ENCODE data around the gene PALLD. TPM values are rescaled to one million over a fixed set of nuclear protein-coding genes. Genes with fewer than 3 reads are reported as not detected.
"Not testable (repeated sequence)": the region's sequence is repeated elsewhere in the genome, so short reads cannot be mapped to it uniquely, and the experiment has no call there.

The PALLD gene
- total and polyA plus RNA-seq, 3 donors from 2014 or later, result 138 to 156 (median 146) TPM

- intact Hi-C loops (cut with DNase I; ENCODE audit: low total_unique reads), result no loop called here
- no peaks in the 10 kb centered on the region for H3K9me3 ChIP-seq
- TF ChIP-seq CTCF (IDR thresholded peaks at IDR 0.05) (no peak), POLR2A (IDR thresholded peaks at IDR 0.05) (no peak)
- 89% methylated on average over 5 of the region's 5 CpGs for WGBS, 2 donors
- H3K4me1 ChIP-seq, result no peaks in the 10 kb centered on the region
- H3K36me3 ChIP-seq (ENCODE audit: low read depth, missing control alignments), result no peaks in the 10 kb centered on the region
- H3K27ac ChIP-seq, result no peak overlapping the region
- H3K4me3 ChIP-seq, result no peak overlapping the region
- no peaks in the 10 kb centered on the region for H3K27me3 ChIP-seq
- DNase-seq, result no peak
These were observed 43.7 kb upstream of the PALLD start for GRCh38 chr4:168453146-168453545.

- 94 to 96% methylated on average over 2 of the region's 2 CpGs for WGBS, 2 donors
- intact Hi-C loops (cut with DNase I; ENCODE audit: low total_unique reads); H3K27ac ChIP-seq: not testable (repeated sequence)
These were observed 38.6 kb upstream of the PALLD start for GRCh38 chr4:168458256-168458655.

GRCh38 chr4:168461821-168462220 is 35.0 kb upstream of the PALLD start:
- no peak for DNase-seq
- Histone ChIP-seq H3K9me3 (no peaks in the 10 kb centered on the region), H3K4me3 (no peak overlapping the region), H3K27me3 (no peaks in the 10 kb centered on the region), H3K36me3 (ENCODE audit: low read depth, missing control alignments) (no peaks in the 10 kb centered on the region), H3K4me1 (no peaks in the 10 kb centered on the region), H3K27ac (no peak overlapping the region)
- TF ChIP-seq POLR2A (IDR thresholded peaks at IDR 0.05), result no peak
- TF ChIP-seq CTCF (IDR thresholded peaks at IDR 0.05), result no peak
- 59% methylated on average over 4 of the region's 4 CpGs for WGBS, 2 donors
- intact Hi-C loops (cut with DNase I; ENCODE audit: low total_unique reads), result no loop called here

More at GRCh38 chr4:168458256-168458655, 38.6 kb upstream of the PALLD start:
- not testable (repeated sequence) for H3K4me1 ChIP-seq; H3K36me3 ChIP-seq (ENCODE audit: low read depth, missing control alignments); DNase-seq; H3K9me3 ChIP-seq; H3K4me3 ChIP-seq; H3K27me3 ChIP-seq

GRCh38 chr4:168472920-168473319 is 23.9 kb upstream of the PALLD start:
- Histone ChIP-seq H3K27me3 (no peaks in the 10 kb centered on the region), H3K4me1 (no peaks in the 10 kb centered on the region), H3K36me3 (ENCODE audit: low read depth, missing control alignments) (no peaks in the 10 kb centered on the region), H3K4me3 (no peak overlapping the region), H3K27ac (no peak overlapping the region), H3K9me3 (no peaks in the 10 kb centered on the region)
- DNase-seq, result no peak
- WGBS, 2 donors, result 97 to 98% methylated on average over 2 of the region's 2 CpGs
- no peak for TF ChIP-seq POLR2A (IDR thresholded peaks at IDR 0.05)
- intact Hi-C loops (cut with DNase I; ENCODE audit: low total_unique reads), result no loop called here

- intact Hi-C loops (cut with DNase I; ENCODE audit: low total_unique reads), result no loop called here
- no peak for DNase-seq
- H3K27ac ChIP-seq, result no peak overlapping the region
- H3K27me3 ChIP-seq, result no peaks in the 10 kb centered on the region
- 74 to 76% methylated on average over 5 of the region's 5 CpGs for WGBS, 2 donors
- no peaks in the 10 kb centered on the region for H3K4me1 ChIP-seq
- H3K9me3 ChIP-seq, result no peaks in the 10 kb centered on the region
- TF ChIP-seq POLR2A (IDR thresholded peaks at IDR 0.05) (no peak), CTCF (IDR thresholded peaks at IDR 0.05) (no peak)
- no peak overlapping the region for H3K4me3 ChIP-seq
- H3K36me3 ChIP-seq (ENCODE audit: low read depth, missing control alignments), result no peaks in the 10 kb centered on the region
These were observed 22.1 kb upstream of the PALLD start for GRCh38 chr4:168474660-168475320.

- no peak overlapping the region for H3K4me3 ChIP-seq
These were observed 21.1 kb upstream of the PALLD start for GRCh38 chr4:168475745-168476144.

More at GRCh38 chr4:168475745-168476144, 21.1 kb upstream of the PALLD start:
- Histone ChIP-seq H3K9me3 (no peaks in the 10 kb centered on the region), H3K36me3 (ENCODE audit: low read depth, missing control alignments) (no peaks in the 10 kb centered on the region), H3K27ac (no peak overlapping the region), H3K27me3 (no peaks in the 10 kb centered on the region), H3K4me1 (no peaks in the 10 kb centered on the region)
- intact Hi-C loops (cut with DNase I; ENCODE audit: low total_unique reads), result no loop called here
- TF ChIP-seq CTCF (IDR thresholded peaks at IDR 0.05) (no peak), POLR2A (IDR thresholded peaks at IDR 0.05) (no peak)
- no peak for DNase-seq
- WGBS, 2 donors, result 94 to 96% methylated on average over 2 of the region's 2 CpGs

All from testis (tissue), 3 donors.